HG03159 (cell line): ENCODE data around the gene OLFML2A.
A peak's percentile ranks its signal among the peaks of the same experiment; 100 is the strongest.

ENCODE experiments used
- ATAC-seq: cut with Tn5 transposase; IDR thresholded peaks from one replicate; pipeline ENCODE4 v1.9.1; 2021; ENCODE audit warnings: mild to moderate bottlenecking, moderate library complexity; ENCODE audit not compliant: unreplicated experiment

OLFML2A gene

DNA sequence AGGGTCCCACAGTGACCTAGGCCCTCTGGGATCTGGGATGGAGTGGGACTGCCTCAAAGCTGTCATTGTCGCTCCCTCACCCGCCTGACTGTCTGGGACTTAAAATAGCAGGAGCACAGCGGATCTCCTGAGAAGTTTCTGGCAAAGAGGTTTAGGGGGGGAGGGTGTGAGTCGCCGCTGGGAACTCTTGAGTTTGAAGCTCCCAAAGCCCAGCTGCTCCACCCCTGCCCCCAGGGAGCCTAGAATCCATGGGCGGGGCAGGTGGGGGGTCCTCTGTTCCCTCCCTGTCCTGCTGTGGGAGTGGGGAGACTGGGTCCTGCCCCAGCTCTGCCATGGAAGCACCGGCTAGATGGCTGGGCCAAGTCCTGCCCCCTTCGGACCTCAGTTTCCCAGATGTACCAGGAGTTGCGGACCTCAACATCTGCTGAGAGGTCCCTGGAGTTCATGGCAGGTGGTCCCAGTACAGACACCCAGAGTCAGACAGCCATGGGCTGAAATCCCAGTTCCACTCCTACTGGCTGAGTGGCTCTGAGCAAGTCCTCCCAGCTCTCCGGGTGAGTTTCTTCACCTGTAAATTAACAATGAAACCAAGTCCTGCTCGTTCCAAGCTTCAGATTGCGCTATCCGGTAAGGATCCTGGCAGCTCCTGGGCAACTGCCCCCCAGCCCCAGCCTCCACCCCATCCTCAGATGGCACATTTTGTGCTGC, 75.3 kb downstream of the OLFML2A start:
- ATAC-seq: no peak

DNA sequence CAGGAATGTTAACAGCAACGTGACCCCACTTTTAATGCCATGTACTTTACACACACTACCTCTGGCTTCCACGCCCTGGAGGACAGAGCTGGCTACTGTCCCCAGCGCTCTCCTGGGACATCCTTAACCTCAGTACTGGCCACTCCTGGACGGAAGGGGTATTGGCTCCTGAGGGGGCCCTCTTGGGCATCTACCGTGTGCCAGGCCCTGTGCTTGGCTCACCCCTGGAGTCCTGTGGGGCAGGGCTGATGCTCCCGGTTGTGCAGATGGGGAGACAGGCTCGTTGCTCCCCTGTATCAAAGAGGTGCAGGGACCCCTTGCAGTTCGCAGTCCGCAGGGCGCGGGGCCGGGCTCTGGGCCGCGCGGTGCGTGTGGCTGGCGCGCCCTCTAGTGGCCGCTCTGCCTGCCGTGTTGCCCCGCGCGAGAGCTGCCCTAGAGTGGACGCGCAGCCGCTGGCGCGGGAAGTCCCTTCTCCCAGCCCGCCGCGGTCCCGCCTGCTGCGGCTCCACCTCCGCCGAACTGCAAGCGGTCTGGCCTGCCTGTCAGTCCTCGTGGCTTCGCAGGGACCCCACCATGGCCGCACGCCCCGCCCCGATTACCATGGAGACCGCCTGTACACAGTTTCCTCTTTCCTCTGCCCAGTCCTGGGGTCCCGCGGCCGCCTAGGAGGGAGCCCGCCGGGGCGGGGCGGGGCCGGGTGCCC, 76.0 kb downstream of the OLFML2A start, which contains the start of gene WDR38:
Gene WDR38, plus strand, starts transcription at position 632 of the 703 bp plus-strand sequence. CDS start 72 bp downstream, outside the sequence.
- peak; percentile 67 for ATAC-seq

DNA sequence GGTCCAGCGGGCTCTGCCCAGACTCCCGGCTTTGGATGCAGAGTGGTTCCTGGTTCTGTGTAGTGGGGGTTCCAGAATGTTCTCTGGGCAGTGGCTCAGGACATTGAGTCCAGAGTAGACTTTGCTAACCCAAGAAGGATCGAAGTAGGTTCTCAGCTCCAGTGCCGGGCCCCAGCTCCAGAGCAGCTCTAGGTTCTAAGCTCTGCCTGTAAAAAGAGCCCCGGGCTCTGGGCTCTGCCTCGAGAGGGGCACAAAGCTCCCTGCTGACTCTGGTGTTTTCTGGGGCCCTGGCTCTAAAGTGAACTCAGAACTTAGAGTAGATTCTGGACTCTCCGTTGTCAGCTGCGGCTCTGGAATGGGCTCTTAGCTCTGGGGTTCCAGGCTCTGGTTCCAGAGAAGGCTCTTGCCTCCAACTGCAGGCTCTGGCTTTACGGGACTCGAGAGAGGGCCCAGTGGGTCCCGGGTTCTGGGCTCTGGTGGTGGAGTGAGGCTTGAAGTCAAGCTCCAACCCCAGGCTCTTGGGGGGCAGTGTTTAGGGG, 76.7 kb downstream of the OLFML2A start:
- no peak for ATAC-seq

DNA sequence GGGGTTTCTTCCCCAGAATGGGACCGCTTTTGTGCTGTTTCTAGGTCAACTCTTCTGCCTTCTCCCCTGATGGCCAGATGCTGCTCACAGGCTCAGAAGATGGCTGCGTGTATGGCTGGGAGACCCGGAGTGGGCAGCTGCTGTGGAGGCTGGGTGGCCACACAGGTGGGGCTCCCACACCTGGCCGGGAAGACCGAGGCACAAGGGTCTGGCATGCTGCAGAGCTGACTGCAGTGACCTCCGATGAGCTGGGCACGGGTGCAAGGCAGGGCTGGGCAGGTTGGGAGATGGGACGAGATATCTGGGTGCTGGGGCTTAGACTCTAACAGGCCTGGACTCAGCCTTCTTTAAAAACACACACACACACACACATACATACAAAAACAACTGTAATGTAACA, 77.2 kb downstream of the OLFML2A start:
- no peak for ATAC-seq

DNA sequence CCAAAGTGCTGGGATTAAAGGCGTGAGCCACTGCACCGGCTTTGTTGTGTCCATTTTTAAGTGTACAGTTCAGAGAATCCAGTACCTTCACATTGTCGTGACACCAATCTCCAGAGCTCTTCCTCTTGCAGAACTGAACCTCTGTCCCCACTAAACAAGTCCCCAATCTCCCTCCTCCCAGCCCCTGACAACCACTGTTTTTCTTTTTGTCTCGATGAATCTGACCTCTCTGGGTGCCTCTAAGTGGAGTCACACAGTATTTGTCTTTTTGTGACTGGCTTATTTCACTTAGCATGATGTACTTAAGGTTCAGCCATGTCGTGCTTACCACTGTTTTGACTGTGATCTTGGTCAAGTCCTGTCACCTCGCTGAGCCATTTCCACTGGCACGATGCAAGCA, 77.9 kb downstream of the OLFML2A start:
- ATAC-seq: no peak

DNA sequence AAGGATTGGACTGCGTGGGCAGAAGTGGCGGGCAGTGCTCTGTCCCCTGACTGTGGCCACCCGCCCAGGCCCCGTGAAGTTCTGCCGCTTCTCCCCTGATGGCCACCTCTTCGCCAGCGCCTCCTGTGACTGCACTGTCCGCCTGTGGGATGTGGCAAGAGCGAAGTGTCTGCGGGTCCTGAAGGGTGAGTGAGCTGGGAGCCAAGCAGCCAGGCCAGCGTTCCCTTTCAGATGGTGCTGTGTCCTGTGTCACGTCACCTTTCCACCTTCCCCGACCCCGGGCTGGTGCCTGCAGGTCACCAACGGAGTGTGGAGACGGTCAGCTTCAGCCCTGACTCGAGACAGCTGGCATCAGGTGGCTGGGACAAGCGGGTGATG, 78.6 kb downstream of the OLFML2A start:
- no peak for ATAC-seq

DNA sequence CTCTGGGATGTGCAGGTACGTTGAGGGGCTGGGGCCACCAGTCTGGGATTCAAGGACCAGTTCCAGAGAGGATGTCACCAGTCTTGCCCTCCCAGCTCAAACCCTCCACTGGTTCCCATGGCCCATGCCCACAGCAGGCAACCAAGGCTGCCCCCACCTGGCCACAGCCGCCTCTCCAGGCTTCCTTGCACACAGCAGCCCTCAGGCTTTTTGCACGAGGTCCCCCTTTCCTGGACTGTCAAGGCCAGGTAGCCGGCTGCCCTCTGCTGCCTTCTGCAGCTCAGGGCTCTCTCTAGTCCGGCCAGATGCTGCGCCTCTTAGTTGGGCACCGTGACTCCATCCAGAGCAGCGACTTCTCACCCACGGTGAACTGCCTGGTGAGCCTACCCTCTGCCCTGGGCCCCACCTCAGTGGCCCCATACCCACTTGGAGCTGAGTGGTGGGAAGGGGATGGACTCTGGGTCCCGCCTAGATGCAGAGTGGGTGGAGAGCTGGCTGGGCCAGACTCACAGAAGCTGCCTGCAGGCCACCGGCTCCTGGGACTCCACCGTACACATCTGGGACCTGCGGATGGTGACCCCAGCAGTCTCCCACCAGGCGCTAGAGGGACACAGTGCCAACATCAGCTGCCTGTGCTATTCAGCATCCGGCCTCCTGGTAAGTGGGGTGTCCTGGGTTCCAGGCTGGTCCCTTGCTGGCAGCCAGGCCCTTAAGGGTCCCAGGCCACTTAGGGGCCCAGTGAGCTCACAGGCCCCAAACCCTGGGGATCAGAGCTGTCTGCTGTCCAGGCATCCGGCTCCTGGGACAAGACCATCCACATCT, 79.2 kb downstream of the OLFML2A start:
- ATAC-seq: no peak

DNA sequence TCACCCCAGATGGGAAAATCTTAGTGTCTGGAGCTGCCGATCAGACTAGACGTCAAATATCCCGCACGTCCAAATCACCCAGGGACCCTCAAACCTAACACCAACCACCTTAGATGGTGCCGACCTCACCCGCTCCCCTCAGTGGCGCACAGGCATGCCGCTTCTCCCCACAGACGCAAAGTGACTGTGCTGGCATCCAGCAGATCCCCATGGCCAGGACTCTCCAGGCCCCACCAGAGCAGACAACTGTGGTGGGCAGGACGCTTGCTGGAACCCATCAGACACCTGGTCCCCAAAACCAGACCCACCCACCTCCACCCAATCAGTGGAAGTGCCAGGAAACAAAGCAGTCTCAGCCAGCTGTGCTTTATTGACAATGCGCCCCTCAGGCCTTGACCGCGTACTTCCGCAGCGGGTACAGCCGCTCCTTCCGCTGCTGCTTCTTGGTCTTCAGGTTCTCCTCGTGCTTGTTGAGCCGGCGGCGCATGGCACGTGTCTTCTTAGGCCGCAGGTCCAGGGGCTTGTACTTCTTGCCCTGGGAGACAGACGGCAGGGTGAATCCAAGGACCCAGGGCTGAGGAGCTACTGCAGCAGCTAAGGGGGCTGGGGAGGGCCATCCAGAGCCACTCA, 80.7 kb downstream of the OLFML2A start:
- ATAC-seq: no peak

DNA sequence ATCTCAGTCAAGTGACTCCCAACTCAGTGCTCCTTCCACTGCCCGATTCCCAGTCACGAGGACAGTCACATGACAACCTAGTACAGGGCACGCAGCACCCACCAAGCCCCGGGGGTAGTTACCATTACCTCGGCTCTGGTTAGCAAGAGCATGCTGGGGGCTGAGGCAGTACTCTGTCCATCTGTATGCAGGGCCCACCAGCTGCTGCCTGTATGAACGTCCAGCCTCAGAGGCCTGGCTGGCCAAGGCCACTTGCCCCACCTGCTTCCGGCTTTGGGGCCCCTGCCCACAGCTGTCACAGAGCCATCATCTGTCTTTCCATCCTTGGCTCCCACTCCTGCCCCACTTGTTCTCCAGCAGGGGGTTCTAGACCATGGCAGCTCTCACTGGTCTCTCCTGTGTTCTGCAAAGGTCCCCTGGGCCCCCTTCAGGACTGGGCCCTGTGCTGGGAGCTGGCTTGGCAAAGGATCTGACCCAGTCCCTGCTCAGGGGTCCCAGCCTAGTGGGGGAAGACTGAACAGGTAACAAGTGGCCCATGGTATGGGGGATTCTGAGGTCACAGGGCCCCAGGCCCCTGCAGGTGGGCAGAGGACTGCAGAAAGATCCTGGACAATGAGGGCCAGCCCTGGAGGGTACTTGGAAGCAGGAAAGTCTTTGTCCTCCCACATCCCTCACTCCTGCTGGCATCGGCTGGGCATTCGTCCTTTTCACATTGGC, 81.6 kb downstream of the OLFML2A start:
- ATAC-seq: no peak

DNA sequence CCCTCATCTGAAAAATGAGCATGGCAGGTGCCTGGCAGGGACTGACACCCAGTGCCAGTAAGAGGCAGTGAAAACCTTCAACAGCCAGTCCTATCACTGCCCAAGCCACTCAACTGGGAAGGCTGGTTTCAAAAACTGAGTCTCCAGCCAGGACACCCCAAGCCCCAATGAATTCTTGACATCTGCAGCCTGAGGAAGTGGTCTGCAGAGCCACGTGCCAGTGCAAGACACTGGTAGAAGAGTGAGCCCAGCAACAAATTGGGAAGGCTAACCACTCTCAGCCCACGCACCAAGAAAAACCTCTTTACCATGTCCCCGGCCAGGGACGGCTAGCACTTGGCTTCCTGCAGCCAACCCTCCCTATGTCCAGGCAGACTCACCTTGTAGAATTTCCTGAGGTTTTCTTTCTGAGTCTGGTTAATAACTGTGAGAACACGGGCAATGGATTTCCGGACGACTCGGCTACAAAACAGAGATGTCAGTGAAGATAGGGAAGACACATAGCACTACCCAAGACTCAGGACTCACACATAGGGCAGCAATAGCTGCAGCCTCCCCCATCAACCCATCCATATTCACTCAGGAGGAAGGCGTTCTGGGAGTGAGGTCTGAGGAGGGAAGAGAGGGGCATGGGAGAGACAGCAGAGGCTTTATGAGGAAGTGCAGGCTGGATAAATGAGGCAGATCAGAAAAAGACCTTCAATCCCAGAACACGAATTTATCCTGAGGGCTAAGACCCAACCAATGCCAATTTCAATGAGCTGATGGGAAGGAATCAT, 83.1 kb downstream of the OLFML2A start:
- no peak for ATAC-seq

DNA sequence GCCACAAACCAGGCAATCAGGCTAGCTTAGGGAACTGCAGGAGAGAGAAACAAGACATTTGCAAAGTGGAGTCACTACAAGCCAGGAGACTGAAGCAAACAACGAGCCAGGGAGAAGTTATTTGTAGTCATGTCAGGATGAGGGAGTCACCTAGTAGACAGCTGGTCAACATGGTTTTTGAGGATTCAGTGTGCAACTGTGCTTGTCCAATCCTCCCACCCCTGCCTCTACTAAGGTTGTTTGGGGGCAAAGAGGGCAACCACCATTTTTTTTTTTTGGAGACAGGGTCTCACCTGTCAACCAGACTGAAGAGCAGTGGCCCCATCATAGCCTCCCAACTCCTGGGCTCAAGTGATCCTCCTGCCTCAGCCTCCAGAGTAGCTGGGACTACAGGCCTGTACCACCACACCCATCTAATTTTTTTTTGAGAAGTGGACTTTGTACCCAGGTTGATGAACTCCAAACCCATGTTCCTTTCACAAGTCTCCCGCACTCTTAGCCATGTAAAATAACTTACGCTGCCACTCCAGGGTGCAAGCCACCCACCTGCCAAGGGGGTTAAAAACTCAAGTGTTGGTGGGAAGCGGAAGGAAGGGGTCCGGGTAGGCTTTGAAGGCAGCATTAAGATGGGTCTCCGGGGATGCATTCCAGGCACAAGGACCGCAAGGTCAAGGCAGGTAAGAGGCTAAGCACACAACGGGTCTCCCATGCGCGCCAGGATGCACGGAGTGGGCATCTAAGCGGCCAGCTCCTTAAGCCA, 83.8 kb downstream of the OLFML2A start:
- ATAC-seq: no peak

DNA sequence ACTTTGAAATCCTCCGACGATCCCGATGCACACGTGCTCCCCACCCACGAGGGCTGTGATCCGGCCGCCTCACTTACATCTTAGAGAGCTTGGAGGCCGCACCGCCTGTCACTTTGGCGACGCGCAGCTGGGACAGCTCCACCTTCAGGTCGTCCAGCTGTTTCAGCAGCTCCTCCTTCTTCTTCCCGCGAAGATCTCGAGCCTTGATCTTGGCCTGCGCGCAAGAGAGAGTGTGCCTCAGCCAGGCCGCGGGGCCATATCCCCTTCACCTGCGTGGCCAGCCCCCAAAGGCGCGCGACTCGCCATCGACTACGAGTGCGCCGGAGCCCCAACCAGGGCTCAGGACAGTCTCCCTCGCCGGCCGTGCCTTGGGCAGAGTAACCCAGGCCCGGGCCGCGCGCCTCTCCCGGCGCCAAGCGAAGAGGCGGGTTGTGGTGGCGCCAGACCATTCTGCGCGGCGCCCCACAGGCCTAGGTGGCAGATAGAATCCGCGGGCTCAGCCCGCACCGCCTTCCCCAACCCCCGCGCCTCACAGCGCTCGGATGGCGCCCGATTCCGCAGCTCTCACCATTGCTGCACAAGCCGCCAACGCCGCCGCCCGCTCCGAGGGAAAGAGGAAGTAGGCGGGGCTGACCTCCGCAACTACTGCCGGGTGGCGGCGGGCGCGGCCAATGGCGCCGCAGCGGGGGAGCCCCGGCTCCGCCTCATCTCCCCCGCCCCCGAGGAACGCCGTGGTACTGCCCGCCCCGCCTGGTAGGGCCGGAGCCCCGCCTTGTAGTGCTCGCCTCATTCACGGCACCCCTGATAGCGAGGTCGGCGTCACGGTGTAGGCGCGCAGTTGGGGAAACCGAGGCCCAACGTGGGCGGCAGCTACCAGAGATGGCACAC, 84.7 kb downstream of the OLFML2A start, which contains the start of the genes ARPC5L and RPL35:
Gene ARPC5L, plus strand, starts transcription at position 789 of the 888 bp plus-strand sequence. CDS start 7,161 bp downstream, outside the sequence.
Gene RPL35, minus strand, starts transcription at position 616 of the 888 bp plus-strand sequence. Its CDS starts 45 bp downstream, at position 571.
- peak; percentile 92 for ATAC-seq

DNA sequence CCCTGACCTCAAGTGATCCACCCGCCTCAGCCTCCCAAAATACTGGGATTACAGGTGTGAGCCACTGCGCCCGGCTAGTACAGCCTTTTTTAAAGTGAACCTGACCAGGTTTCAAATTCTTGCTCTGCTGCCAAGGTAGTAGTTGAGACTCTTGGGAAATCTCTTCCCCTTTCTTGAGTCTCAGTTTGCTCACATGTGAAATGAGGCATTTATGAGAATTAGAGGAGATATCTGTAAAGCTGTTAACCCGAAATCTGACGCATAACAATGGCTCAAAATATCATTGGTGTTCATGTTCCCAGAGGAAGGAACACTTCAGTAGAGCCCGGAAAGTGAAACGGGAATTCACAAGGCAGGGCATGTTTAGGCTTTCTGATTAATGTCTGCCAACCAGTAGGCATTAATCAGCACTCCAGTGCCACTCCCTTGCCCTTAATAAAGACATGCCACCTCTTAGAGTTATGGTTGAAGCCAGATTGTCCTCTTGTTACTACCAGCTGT, 86.5 kb downstream of the OLFML2A start:
- ATAC-seq: no peak
